Measurements from ENCODE around the gene EDNRA.

EDNRA gene

GRCh38 chr4:147532896-147533295, 52.0 kb downstream of the EDNRA start:
- in situ Hi-C loops (cut with HindIII; ENCODE audit: low pct_ligation_motif_present, low sequenced_read_pairs) = no loop called here
- no peaks in the 10 kb centered on the region for H3K27me3 ChIP-seq (replicated peaks)
- no peak overlapping the region for H3K27ac ChIP-seq
- TF ChIP-seq, protein P1, sequence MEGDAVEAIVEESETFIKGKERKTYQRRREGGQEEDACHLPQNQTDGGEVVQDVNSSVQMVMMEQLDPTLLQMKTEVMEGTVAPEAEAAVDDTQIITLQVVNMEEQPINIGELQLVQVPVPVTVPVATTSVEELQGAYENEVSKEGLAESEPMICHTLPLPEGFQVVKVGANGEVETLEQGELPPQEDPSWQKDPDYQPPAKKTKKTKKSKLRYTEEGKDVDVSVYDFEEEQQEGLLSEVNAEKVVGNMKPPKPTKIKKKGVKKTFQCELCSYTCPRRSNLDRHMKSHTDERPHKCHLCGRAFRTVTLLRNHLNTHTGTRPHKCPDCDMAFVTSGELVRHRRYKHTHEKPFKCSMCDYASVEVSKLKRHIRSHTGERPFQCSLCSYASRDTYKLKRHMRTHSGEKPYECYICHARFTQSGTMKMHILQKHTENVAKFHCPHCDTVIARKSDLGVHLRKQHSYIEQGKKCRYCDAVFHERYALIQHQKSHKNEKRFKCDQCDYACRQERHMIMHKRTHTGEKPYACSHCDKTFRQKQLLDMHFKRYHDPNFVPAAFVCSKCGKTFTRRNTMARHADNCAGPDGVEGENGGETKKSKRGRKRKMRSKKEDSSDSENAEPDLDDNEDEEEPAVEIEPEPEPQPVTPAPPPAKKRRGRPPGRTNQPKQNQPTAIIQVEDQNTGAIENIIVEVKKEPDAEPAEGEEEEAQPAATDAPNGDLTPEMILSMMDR (IDR thresholded peaks at IDR 0.05; ENCODE audit: low read depth, low read length, missing control alignments) = no peak
- H3K36me3 ChIP-seq (replicated peaks) = peaks cover 4% of the 10 kb centered on the region
- no peak for DNase-seq
- H3K4me3 ChIP-seq (ENCODE audit: low read depth, low read length) = no peak overlapping the region

- no peak for DNase-seq
- in situ Hi-C loops (cut with HindIII; ENCODE audit: low pct_ligation_motif_present, low sequenced_read_pairs) = no loop called here
Observed at GRCh38 chr4:147533331-147533730, 52.4 kb downstream of the EDNRA start.

GRCh38 chr4:147535124-147535523, 54.2 kb downstream of the EDNRA start:
- DNase-seq = no peak
- no peaks in the 10 kb centered on the region for H3K27me3 ChIP-seq (replicated peaks)
- no peak overlapping the region for H3K4me3 ChIP-seq (ENCODE audit: low read depth, low read length)
- H3K27ac ChIP-seq = no peak overlapping the region
- peaks cover 4% of the 10 kb centered on the region for H3K36me3 ChIP-seq (replicated peaks)
- in situ Hi-C loops (cut with HindIII; ENCODE audit: low pct_ligation_motif_present, low sequenced_read_pairs) = no loop called here
- TF ChIP-seq, protein P1 (IDR thresholded peaks at IDR 0.05; ENCODE audit: low read depth, low read length, missing control alignments) = no peak

More at GRCh38 chr4:147533331-147533730, 52.4 kb downstream of the EDNRA start:
- Histone ChIP-seq H3K27me3 (replicated peaks) (no peaks in the 10 kb centered on the region), H3K36me3 (replicated peaks) (peaks cover 4% of the 10 kb centered on the region), H3K4me3 (ENCODE audit: low read depth, low read length) (no peak overlapping the region), H3K27ac (no peak overlapping the region)
- TF ChIP-seq, protein P1 (IDR thresholded peaks at IDR 0.05; ENCODE audit: low read depth, low read length, missing control alignments) = no peak

DNA sequence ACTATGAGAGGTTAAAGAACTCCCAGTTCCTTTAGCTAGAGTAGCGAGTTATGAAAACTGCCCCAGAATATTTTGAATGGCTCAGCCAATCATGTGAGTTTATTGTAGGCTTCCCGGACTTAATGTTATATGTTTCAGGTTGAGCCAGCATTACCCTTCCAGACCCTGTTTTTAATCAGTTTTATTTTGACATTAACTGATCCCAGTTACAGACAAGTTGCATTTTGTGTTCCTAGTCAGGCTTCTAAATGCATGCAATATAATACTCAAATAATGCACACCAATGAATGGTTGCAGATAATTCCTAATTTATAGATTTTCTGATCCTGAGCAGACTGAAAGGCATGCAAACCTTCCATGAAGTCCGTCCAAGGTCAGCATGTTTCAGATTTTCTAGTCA, 57.8 kb downstream of the EDNRA start:
- H3K4me3 ChIP-seq (ENCODE audit: low read depth, low read length) = no peak overlapping the region
- H3K27me3 ChIP-seq (replicated peaks) = no peaks in the 10 kb centered on the region
- peaks cover 16% of the 10 kb centered on the region for H3K36me3 ChIP-seq (replicated peaks)
- TF ChIP-seq, protein P1 (IDR thresholded peaks at IDR 0.05; ENCODE audit: low read depth, low read length, missing control alignments) = no peak
- in situ Hi-C loops (cut with HindIII; ENCODE audit: low pct_ligation_motif_present, low sequenced_read_pairs) = no loop called here
- no peak overlapping the region for H3K27ac ChIP-seq
- DNase-seq = no peak

- Histone ChIP-seq H3K27me3 (replicated peaks) (no peaks in the 10 kb centered on the region), H3K27ac (no peak overlapping the region), H3K4me3 (ENCODE audit: low read depth, low read length) (no peak overlapping the region), H3K36me3 (replicated peaks) (peaks cover 18% of the 10 kb centered on the region)
- DNase-seq = no peak
- TF ChIP-seq, protein P1 (IDR thresholded peaks at IDR 0.05; ENCODE audit: low read depth, low read length, missing control alignments) = no peak
- in situ Hi-C loops (cut with HindIII; ENCODE audit: low pct_ligation_motif_present, low sequenced_read_pairs) = no loop called here
Observed at GRCh38 chr4:147539959-147540358, 59.1 kb downstream of the EDNRA start.

DNA sequence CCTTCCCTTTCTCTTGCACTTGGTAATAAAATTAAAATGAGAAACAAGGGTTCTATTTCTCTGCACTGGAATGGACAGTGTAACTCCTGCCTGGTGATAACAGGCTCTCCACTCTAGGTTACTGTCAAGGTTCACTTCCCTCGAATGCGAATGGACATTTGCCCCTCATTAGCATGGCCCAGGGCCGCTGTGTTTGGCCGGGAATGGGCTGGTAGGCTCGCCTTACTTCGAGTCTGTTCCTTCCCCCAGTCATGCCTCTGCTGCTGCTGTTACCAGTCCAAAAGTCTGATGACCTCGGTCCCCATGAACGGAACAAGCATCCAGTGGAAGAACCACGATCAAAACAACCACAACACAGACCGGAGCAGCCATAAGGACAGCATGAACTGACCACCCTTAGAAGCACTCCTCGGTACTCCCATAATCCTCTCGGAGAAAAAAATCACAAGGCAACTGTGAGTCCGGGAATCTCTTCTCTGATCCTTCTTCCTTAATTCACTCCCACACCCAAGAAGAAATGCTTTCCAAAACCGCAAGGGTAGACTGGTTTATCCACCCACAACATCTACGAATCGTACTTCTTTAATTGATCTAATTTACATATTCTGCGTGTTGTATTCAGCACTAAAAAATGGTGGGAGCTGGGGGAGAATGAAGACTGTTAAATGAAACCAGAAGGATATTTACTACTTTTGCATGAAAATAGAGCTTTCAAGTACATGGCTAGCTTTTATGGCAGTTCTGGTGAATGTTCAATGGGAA, 61.5 kb downstream of the EDNRA start:
- TF ChIP-seq, protein P1 (IDR thresholded peaks at IDR 0.05; ENCODE audit: low read depth, low read length, missing control alignments) = no peak
- in situ Hi-C loops (cut with HindIII; ENCODE audit: low pct_ligation_motif_present, low sequenced_read_pairs) = no loop called here
- Histone ChIP-seq H3K27ac (no peak overlapping the region), H3K36me3 (replicated peaks) (peaks cover 18% of the 10 kb centered on the region), H3K4me3 (ENCODE audit: low read depth, low read length) (no peak overlapping the region), H3K27me3 (replicated peaks) (no peaks in the 10 kb centered on the region)
- DNase-seq = no peak

Measured in brain microvascular endothelial cell (primary cell).